H1 (cell line): ENCODE measurements around the gene ADRA2C. TPM values are rescaled to one million over a fixed set of nuclear protein-coding genes. Genes with fewer than 3 reads are reported as not detected.

Source experiments
- CTCF ChIA-PET: fragments of 300-600 bp; sonication (Branson Sonifier 250); formaldehyde crosslinking; loops from one replicate; lab custom pipeline; 2021; ENCODE audit not compliant: partially characterized antibody; lab: Charles Lee
- POLR2A ChIA-PET: fragments of 300-600 bp; sonication (Branson Sonifier 250); formaldehyde crosslinking; loops from one replicate; lab custom pipeline; 2021; ENCODE audit warnings: inconsistent platforms; ENCODE audit not compliant: partially characterized antibody; lab: Charles Lee
- DNase-seq, 2 experiments: peaks; one replicate each; pipeline versions ENCODE4 v3.0.0 to v3.0.0-alpha.2; 2010 to 2022; ENCODE audit warnings: low spot score in 2 of 2, low read depth in 1 of 2, mixed read lengths in 1 of 2
- FAIRE-seq: peaks from 2 replicates; lab custom pipeline; 2011; peaks lifted over from hg19 to GRCh38; lab: Jason Lieb, UNC
- H2AFZ ChIP-seq: 2 replicates; pipeline ENCODE4 v1.8.1; 2012; ENCODE audit warnings: low read length, inconsistent platforms
- H2AK5ac ChIP-seq: 2 replicates; pipeline ENCODE4 v1.6.1; 2013; ENCODE audit warnings: low read depth, low read length
- H2BK120ac ChIP-seq: replicated peaks from 2 replicates; pipeline ENCODE3; 2013; ENCODE audit warnings: low read depth, low read length, inconsistent platforms
- H2BK12ac ChIP-seq: 2 replicates; pipeline ENCODE4 v1.6.1; 2013; ENCODE audit warnings: low read depth, low read length
- H2BK15ac ChIP-seq: 2 replicates; pipeline ENCODE4 v1.6.1; 2013; ENCODE audit warnings: low read length
- H2BK20ac ChIP-seq: 2 replicates; pipeline ENCODE4 v1.6.1; 2013; ENCODE audit warnings: low read length
- H2BK5ac ChIP-seq: 2 replicates; pipeline ENCODE4 v1.6.1; 2013; ENCODE audit warnings: low read depth, low read length
- H3K14ac ChIP-seq: 2 replicates; pipeline ENCODE4 v1.6.1; 2013; ENCODE audit warnings: inconsistent platforms; ENCODE audit not compliant: insufficient read length
- H3K18ac ChIP-seq: 2 replicates; pipeline ENCODE4 v1.6.1; 2013; ENCODE audit warnings: low read length; ENCODE audit errors: extremely low read depth
- H3K23ac ChIP-seq: 2 replicates; pipeline ENCODE4 v1.6.1; 2013; ENCODE audit warnings: inconsistent platforms; ENCODE audit not compliant: insufficient read length
- H3K23me2 ChIP-seq: 2 replicates; pipeline ENCODE4 v1.6.1; 2013; ENCODE audit warnings: low read depth, low read length
- H3K27ac ChIP-seq: 2 replicates; pipeline ENCODE4 v1.6.1; 2011; ENCODE audit warnings: low read depth, low read length, inconsistent platforms
- H3K27me3 ChIP-seq, 4 experiments: replicated peaks in 1 of 4; 1 replicate in 1 of 4; 2 replicates in 3 of 4; pipeline versions ENCODE4 v1.6.1 to v1.8.1; 2011 to 2013; ENCODE audit warnings: low read length in 3 of 4, mild to moderate bottlenecking in 3 of 4, inconsistent platforms in 2 of 4, mixed read lengths in 2 of 4, moderate library complexity in 1 of 4; ENCODE audit not compliant: control insufficient read depth in 3 of 4, insufficient read depth in 3 of 4; ENCODE audit errors: extremely low read depth in 1 of 4
- H3K36me3 ChIP-seq, 4 experiments: 2 replicates each; pipeline versions ENCODE4 v1.6.1 to v1.8.1; 2011 to 2013; ENCODE audit warnings: mild to moderate bottlenecking in 4 of 4, low read length in 3 of 4, moderate library complexity in 2 of 4, control low read depth in 1 of 4, inconsistent platforms in 1 of 4; ENCODE audit not compliant: insufficient read depth in 4 of 4, control insufficient read depth in 2 of 4
- H3K4ac ChIP-seq: replicated peaks from 2 replicates; pipeline ENCODE3; 2013; ENCODE audit warnings: low read length, low read depth, mixed read lengths, inconsistent platforms; ENCODE audit not compliant: insufficient read length
- H3K4me1 ChIP-seq, 4 experiments: replicated peaks in 1 of 4; 1 replicate in 1 of 4; 2 replicates in 3 of 4; pipeline versions ENCODE4 v1.6.1 to v1.8.1; 2011 to 2013; ENCODE audit warnings: low read length in 3 of 4, inconsistent platforms in 2 of 4, mixed read lengths in 1 of 4; ENCODE audit not compliant: insufficient read depth in 4 of 4, control insufficient read depth in 3 of 4
- H3K4me2 ChIP-seq, 2 experiments: 2 replicates each; pipeline versions ENCODE4 v1.6.1 to v1.8.1; 2011 to 2013; ENCODE audit warnings: low read depth in 2 of 2, low read length in 2 of 2, control low read depth in 1 of 2, inconsistent platforms in 1 of 2, mild to moderate bottlenecking in 1 of 2; ENCODE audit not compliant: insufficient read depth in 1 of 2
- H3K4me3 ChIP-seq, 4 experiments: fragments of 200-600, 300-600 bp in 1 of 4; sonication (generic), shearing (Covaris generic), sonication (Bioruptor Twin) in 1 of 4; 2 replicates each; pipeline versions ENCODE4 v1.5.1 to v1.8.1; 2011 to 2016; ENCODE audit warnings: low read length in 4 of 4, low read depth in 3 of 4, control low read depth in 2 of 4, inconsistent platforms in 2 of 4, mild to moderate bottlenecking in 2 of 4, mixed read lengths in 1 of 4, moderate library complexity in 1 of 4; ENCODE audit not compliant: insufficient read depth in 2 of 4; ENCODE audit errors: extremely low read depth in 1 of 4
- H3K56ac ChIP-seq: replicated peaks from 2 replicates; pipeline ENCODE3; 2013; ENCODE audit warnings: low read depth, mild to moderate bottlenecking, mixed read lengths, low read length, inconsistent platforms; ENCODE audit not compliant: insufficient read length
- H3K79me1 ChIP-seq: 2 replicates; pipeline ENCODE4 v1.6.1; 2013; ENCODE audit warnings: low read depth, low read length, control low read depth
- H3K79me2 ChIP-seq, 2 experiments: 2 replicates each; pipeline versions ENCODE4 v1.6.1 to v1.8.1; 2012 to 2013; ENCODE audit warnings: low read length in 2 of 2, mild to moderate bottlenecking in 2 of 2, inconsistent platforms in 1 of 2; ENCODE audit not compliant: insufficient read depth in 2 of 2, control insufficient read depth in 1 of 2
- H3K9ac ChIP-seq, 4 experiments: replicated peaks in 1 of 4; 1 replicate in 1 of 4; 2 replicates in 3 of 4; pipeline versions ENCODE4 v1.6.1 to v1.8.1; 2011 to 2013; ENCODE audit warnings: low read depth in 3 of 4, low read length in 3 of 4, control low read depth in 2 of 4, mild to moderate bottlenecking in 2 of 4, moderate library complexity in 2 of 4, inconsistent platforms in 1 of 4; ENCODE audit errors: extremely low read depth in 1 of 4
- H3K9me3 ChIP-seq, 2 experiments: 2 replicates each; pipeline versions ENCODE4 v1.6.1 to v1.8.1; 2012 to 2013; ENCODE audit warnings: mild to moderate bottlenecking in 2 of 2, moderate library complexity in 2 of 2, control low read depth in 1 of 2, inconsistent platforms in 1 of 2, low read depth in 1 of 2, low read length in 1 of 2, mixed read lengths in 1 of 2; ENCODE audit not compliant: insufficient read depth in 2 of 2
- H4K20me1 ChIP-seq, 2 experiments: replicated peaks in 1 of 2; 2 replicates each; pipeline versions ENCODE3 to v1.8.1; 2011 to 2013; ENCODE audit warnings: inconsistent platforms in 2 of 2, low read length in 2 of 2, mild to moderate bottlenecking in 1 of 2; ENCODE audit not compliant: insufficient read depth in 2 of 2, control insufficient read depth in 1 of 2
- H4K5ac ChIP-seq: 2 replicates; pipeline ENCODE4 v1.6.1; 2013; ENCODE audit warnings: low read length, low read depth, mixed read lengths, inconsistent platforms; ENCODE audit not compliant: insufficient read length
- H4K8ac ChIP-seq: 2 replicates; pipeline ENCODE4 v1.8.0; 2013; ENCODE audit warnings: mild to moderate bottlenecking, moderate library complexity, low read length, inconsistent platforms; ENCODE audit not compliant: insufficient read depth; ENCODE audit errors: extremely low read depth
- H4K91ac ChIP-seq: replicated peaks from 2 replicates; pipeline ENCODE3; 2013; ENCODE audit warnings: low read length, mixed read lengths, inconsistent platforms; ENCODE audit not compliant: insufficient read length
- BCL11A ChIP-seq, 2 experiments: IDR thresholded peaks; one replicate each; pipeline ENCODE4 v1.6.1; 2011; ENCODE audit warnings: low read depth in 2 of 2, low read length in 2 of 2, mild to moderate bottlenecking in 2 of 2
- BRCA1 ChIP-seq: IDR thresholded peaks from 2 replicates; pipeline ENCODE4 v1.6.1; 2012; ENCODE audit warnings: low read depth, low read length, improper control_type of control experiment
- CTCF ChIP-seq, 3 experiments: IDR thresholded peaks; 1 replicate in 2 of 3; 2 replicates in 1 of 3; pipeline versions ENCODE4 v1.5.1 to v1.6.1; 2011; ENCODE audit warnings: low read length in 3 of 3, mild to moderate bottlenecking in 3 of 3, inconsistent platforms in 2 of 3, low read depth in 1 of 3, moderate library complexity in 1 of 3; ENCODE audit not compliant: insufficient read depth in 1 of 3; ENCODE audit errors: control extremely low read depth in 1 of 3
- E2F6 ChIP-seq: IDR thresholded peaks from 2 replicates; pipeline ENCODE4 v1.6.1; 2012; ENCODE audit warnings: inconsistent platforms
- EZH2 ChIP-seq: fragments of 200-600 bp; sonication (generic); IDR thresholded peaks from 2 replicates; pipeline ENCODE4 v1.7.1; 2012; ENCODE audit warnings: low read depth, mild to moderate bottlenecking, moderate library complexity, low read length, inconsistent platforms; ENCODE audit not compliant: severe bottlenecking
- NANOG ChIP-seq: IDR thresholded peaks from 2 replicates; pipeline ENCODE4 v1.6.1; 2011; ENCODE audit warnings: low read length, low read depth, mild to moderate bottlenecking, inconsistent platforms; ENCODE audit not compliant: insufficient read depth, poor library complexity, severe bottlenecking
- POLR2AphosphoS5 ChIP-seq: IDR thresholded peaks from 2 replicates; pipeline ENCODE4 v1.6.1; 2011; ENCODE audit warnings: low read depth, low read length
- POU5F1 ChIP-seq: IDR thresholded peaks from 2 replicates; pipeline ENCODE4 v1.6.1; 2011; ENCODE audit warnings: low read depth, mild to moderate bottlenecking, low read length, moderate library complexity
- RXRA ChIP-seq: IDR thresholded peaks from 2 replicates; pipeline ENCODE4 v1.6.1; 2011; ENCODE audit warnings: low read depth, mild to moderate bottlenecking, low read length, moderate library complexity; ENCODE audit not compliant: insufficient read depth
- SIRT6 ChIP-seq: IDR thresholded peaks from one replicate; pipeline ENCODE4 v1.7.1; 2012; ENCODE audit warnings: low read length, inconsistent platforms
- SP4 ChIP-seq: IDR thresholded peaks from 2 replicates; pipeline ENCODE4 v1.6.1; 2012; ENCODE audit warnings: low read length, inconsistent platforms
- WGBS, 2 experiments: shearing (Covaris generic) in 1 of 2; methylation state at CpG; one replicate each; pipeline versions ENCODE4 v1.1.6 to v1.1.7; 2013 to 2015; ENCODE audit warnings: low lambda C conversion rate in 2 of 2, mixed read lengths in 2 of 2, inconsistent platforms in 1 of 2, low coverage in 1 of 2, missing lambda C conversion rate in 1 of 2; ENCODE audit not compliant: insufficient replicate concordance in 2 of 2, insufficient coverage in 1 of 2, insufficient read length in 1 of 2; ENCODE audit errors: extremely low coverage in 1 of 2, missing lambda C conversion rate in 1 of 2; 5-methylcytosine and 5-hydroxymethylcytosine counted together
- polyA plus RNA-seq, 7 experiments: library from polyadenylated mRNA; depleted of rRNA in 3 of 7; stranded (reverse) in 5 of 7; unstranded in 2 of 7; fragments of >200 nt in 5 of 7; fragments of 200-250 nt in 2 of 7; gene quantifications; 1 replicate in 5 of 7; 2 replicates in 1 of 7; 4 replicates in 1 of 7; pipeline versions ENCODE4 v1.2.1 to v1.2.3, GENCODE V29; 2011 to 2013; ENCODE audit warnings: missing spikeins in 2 of 7, mixed read lengths in 2 of 7
- total RNA-seq: library from RNA; stranded (reverse); fragmentation: NEBNext Ultra II Directional; extraction: Animal tissue kit (Norgen Biotek cat#: 25700); gene quantifications from 2 replicates; pipeline ENCODE4 v1.2.1, GENCODE V29; 2021

The ADRA2C gene
- total and polyA plus RNA-seq, 2 of the 8 experiments (the other 6 are each of a cell fraction or from before 2014, with no cell fraction given) = 14.6 to 14.8 TPM

DNA sequence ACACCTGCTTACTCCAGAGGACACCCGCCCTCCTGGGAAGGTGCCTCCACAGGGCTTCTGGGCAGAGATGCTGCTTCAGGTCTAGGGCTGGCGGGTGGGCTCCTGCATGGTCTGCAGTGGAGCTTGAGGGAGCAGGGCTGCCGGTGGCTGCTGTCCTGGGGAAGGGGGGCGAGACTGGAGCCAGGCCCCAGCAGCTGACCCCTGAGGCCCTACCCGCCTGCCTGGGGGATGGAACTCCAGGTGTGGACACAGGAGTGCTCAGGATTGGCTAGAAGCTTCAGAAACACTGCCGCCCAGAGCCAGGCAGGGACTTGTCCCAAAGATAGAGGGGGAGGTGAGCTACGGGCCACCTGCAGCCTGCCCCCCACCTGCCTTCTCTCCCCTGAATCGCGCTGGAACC lies 33.0 kb upstream of the ADRA2C start:
- WGBS, 2 experiments = 87% methylated on average over 9 of the region's 9 CpGs; no CpG with 5 or more reads in 1 of the 2 experiments
- Histone ChIP-seq H4K8ac (no peak overlapping the region), H4K5ac (no peak overlapping the region), H3K4ac (no peak overlapping the region), H3K4me1 (peaks cover 0 to 22% (median 8%) of the 10 kb centered on the region in 4 experiments; a peak in 6 of 7 replicates), H3K18ac (no peak overlapping the region), H4K91ac (no peak overlapping the region), H3K9ac (no peak overlapping the region), H3K4me3 (no peak overlapping the region), H2BK12ac (no peak overlapping the region), H2BK20ac (no peak overlapping the region), H2BK15ac (no peak overlapping the region), H2AK5ac (no peak overlapping the region), H3K27ac (no peak overlapping the region), H3K9me3 (no peaks in the 10 kb centered on the region), H2AFZ (no peak overlapping the region), H2BK120ac (no peak overlapping the region), H3K23ac (no peak overlapping the region), H2BK5ac (no peak overlapping the region), H3K14ac (no peak overlapping the region), H4K20me1 (no peaks in the 10 kb centered on the region), H3K4me2 (no peak overlapping the region), H3K79me2 (no peaks in the 10 kb centered on the region), H3K79me1 (no peaks in the 10 kb centered on the region), H3K27me3 (no peaks in the 10 kb centered on the region), H3K36me3 (no peaks in the 10 kb centered on the region), H3K56ac (no peak overlapping the region), H3K23me2 (no peaks in the 10 kb centered on the region)
- POLR2A ChIA-PET = interaction anchor here (0.7 to 1.8 kb wide), 3 partner anchors 8 to 121 kb away, joined by 3 to 5 read pairs (median 4); no protein-coding TSS in a partner anchor
- DNase-seq (no peak), FAIRE-seq (no peak)
- CTCF ChIA-PET = interaction anchor here (0.8 to 2.5 kb wide), 8 partner anchors 12 to 135 kb away, joined by 3 to 8 read pairs (median 4); no protein-coding TSS in a partner anchor
- no peak for TF ChIP-seq POU5F1
- no peak for TF ChIP-seq BRCA1
- TF ChIP-seq SIRT6 = no peak
- TF ChIP-seq CTCF (IDR thresholded peaks at IDR 0.05; ENCODE audit: control extremely low read depth in 1 of 3, insufficient read depth in 1 of 3, low read depth in 1 of 3, low read length in 3 of 3) = no peak
- TF ChIP-seq EZH2 = no peak
- no peak for TF ChIP-seq E2F6
- TF ChIP-seq NANOG = no peak
- no peak for TF ChIP-seq BCL11A (IDR thresholded peaks at IDR 0.05; ENCODE audit: low read depth in 2 of 2, low read length in 2 of 2)
- no peak for TF ChIP-seq RXRA
- no peak for TF ChIP-seq SP4
- TF ChIP-seq POLR2AphosphoS5 = no peak
